Measurements from ENCODE around the gene ZBTB45.

DNA sequence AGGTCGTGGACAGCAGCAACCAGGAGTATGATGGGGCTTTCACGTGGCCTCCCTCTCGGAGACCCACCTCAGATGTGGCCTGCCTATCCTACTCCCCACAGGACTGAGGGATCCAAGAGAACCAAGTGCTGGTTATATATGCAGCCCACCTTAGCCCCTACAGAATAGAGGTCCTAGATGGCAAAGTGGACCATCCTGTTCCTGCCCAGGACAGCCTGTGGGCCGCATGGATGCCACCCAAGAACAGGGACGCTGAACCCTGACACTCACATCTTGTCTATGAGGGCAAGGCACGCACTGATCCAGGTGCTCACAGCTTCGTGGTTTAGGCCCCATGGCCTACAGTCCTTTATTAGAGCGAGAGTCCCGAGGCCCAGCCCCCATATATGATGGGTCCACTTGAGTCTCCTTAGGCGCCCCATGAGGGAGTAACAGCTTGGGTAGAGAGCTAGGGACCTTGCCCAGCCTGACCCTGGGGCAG is 6.4 kb downstream of the ZBTB45 start:
- TF ChIP-seq, protein P1, sequence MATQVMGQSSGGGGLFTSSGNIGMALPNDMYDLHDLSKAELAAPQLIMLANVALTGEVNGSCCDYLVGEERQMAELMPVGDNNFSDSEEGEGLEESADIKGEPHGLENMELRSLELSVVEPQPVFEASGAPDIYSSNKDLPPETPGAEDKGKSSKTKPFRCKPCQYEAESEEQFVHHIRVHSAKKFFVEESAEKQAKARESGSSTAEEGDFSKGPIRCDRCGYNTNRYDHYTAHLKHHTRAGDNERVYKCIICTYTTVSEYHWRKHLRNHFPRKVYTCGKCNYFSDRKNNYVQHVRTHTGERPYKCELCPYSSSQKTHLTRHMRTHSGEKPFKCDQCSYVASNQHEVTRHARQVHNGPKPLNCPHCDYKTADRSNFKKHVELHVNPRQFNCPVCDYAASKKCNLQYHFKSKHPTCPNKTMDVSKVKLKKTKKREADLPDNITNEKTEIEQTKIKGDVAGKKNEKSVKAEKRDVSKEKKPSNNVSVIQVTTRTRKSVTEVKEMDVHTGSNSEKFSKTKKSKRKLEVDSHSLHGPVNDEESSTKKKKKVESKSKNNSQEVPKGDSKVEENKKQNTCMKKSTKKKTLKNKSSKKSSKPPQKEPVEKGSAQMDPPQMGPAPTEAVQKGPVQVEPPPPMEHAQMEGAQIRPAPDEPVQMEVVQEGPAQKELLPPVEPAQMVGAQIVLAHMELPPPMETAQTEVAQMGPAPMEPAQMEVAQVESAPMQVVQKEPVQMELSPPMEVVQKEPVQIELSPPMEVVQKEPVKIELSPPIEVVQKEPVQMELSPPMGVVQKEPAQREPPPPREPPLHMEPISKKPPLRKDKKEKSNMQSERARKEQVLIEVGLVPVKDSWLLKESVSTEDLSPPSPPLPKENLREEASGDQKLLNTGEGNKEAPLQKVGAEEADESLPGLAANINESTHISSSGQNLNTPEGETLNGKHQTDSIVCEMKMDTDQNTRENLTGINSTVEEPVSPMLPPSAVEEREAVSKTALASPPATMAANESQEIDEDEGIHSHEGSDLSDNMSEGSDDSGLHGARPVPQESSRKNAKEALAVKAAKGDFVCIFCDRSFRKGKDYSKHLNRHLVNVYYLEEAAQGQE (IDR thresholded peaks at IDR 0.05; ENCODE audit: insufficient read depth in 1 of 2, low read depth in 2 of 2, low read length in 2 of 2) = no peak
- TF ChIP-seq TAF1 (IDR thresholded peaks at IDR 0.05; ENCODE audit: borderline replicate concordance, insufficient read depth, low read length) (no peak), SIN3A (IDR thresholded peaks at IDR 0.05; ENCODE audit: borderline replicate concordance, insufficient read depth, low read length) (no peak), POLR2AphosphoS5 (IDR thresholded peaks at IDR 0.05; ENCODE audit: low read depth, low read length) (no peak; the same call in 1 of the 2 replicates), FOXP2 (optimal IDR thresholded peaks at IDR 0.05; ENCODE audit: borderline replicate concordance, extremely low read depth, extremely low read length, insufficient read depth) (no peak)
